ENCODE results near the gene ZIC5. TPM values are rescaled to one million over a fixed set of nuclear protein-coding genes. Genes with fewer than 3 reads are reported as not detected.

Gene ZIC5
- total RNA-seq, 6 experiments from 2014 or later: not detected

DNA sequence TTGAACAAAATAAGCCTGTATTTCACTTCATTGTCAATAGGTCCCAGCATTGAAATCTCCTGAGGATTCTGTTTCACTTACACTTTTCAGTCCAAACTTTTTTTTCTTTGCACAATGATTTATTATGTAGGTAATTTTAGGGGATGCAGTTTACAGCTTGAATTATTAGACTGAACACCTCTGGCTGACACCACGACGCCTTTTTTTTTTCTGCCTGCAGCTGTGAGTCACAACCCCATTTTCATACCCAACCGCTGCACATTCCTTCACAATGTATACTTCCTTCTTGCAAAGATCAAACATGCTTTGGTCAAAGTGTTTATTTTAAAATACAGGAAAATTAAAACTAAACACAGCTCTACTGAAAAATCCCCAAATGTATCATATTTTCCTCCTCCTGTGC, 21.4 kb upstream of the ZIC5 start:
- peaks cover 15% of the 10 kb centered on the region; the same call in 1 of the 2 replicates for H3K36me3 Mint-ChIP-seq (ENCODE audit: low read depth)
- no peak overlapping the region for H3K4me3 Mint-ChIP-seq
- H3K9me3 Mint-ChIP-seq: peaks cover 9% of the 10 kb centered on the region; the same call in 1 of the 2 replicates
- no peak overlapping the region for H3K27ac Mint-ChIP-seq
- peaks cover 81% of the 10 kb centered on the region for H3K27me3 Mint-ChIP-seq (ENCODE audit: insufficient read depth)
- H3K4me1 Mint-ChIP-seq (ENCODE audit: low read depth): peaks cover 24% of the 10 kb centered on the region
- DNase-seq: no peak
- TF ChIP-seq CTCF (IDR thresholded peaks at IDR 0.05): no peak

DNA sequence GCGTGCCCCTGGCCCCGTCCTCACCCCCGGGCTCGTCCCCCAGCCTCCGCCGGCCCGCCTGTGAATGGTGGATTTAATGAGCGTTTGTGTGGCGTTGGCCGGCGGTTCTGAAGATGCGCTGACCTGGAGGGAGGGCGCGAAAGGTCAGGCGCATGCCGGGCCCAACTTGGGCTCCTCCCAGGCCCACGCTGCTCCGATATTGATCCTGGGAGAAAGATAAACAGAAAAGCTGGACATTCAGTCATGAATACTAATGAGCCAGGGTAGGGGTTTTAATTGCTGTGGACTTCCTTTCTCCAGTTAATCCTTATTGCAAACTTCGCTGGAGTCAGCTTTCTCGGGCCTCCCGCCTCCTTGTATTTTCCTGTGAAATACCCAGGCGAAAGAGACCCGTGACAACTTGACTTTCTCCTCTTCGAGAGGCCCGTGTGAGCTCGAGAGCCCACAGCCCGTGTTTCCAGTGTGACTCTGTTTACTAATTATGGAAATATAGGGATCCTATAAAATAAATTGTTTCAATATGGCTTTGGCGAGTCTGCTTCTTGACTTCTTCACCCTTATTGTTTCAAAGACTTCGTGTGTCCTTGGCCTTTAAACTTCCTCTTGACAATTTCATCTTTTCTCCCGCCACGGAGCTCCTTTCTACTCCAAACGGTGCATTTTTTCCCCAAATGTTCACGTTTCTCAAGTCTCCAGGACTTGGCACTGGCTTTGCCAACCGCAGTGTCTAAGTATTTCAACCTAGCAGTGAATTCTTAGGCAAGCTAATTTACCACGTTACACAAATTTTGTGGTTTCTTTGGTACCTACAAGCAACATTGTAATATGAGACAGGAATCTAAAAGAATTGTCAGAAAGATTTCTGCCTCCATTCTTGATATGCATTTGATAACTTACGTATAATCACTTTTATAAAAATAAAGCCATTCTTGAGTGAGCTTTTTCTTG, 20.5 kb upstream of the ZIC5 start:
- no peak overlapping the region for H3K27ac Mint-ChIP-seq
- no peak for TF ChIP-seq CTCF (IDR thresholded peaks at IDR 0.05)
- H3K27me3 Mint-ChIP-seq (ENCODE audit: insufficient read depth): peaks cover 90% of the 10 kb centered on the region
- no peak overlapping the region for H3K4me3 Mint-ChIP-seq
- H3K36me3 Mint-ChIP-seq (ENCODE audit: low read depth): peaks cover 15% of the 10 kb centered on the region; the same call in 1 of the 2 replicates
- H3K4me1 Mint-ChIP-seq (ENCODE audit: low read depth): peaks cover 24% of the 10 kb centered on the region
- H3K9me3 Mint-ChIP-seq: peaks cover 9% of the 10 kb centered on the region; the same call in 1 of the 2 replicates
- no peak for DNase-seq

DNA sequence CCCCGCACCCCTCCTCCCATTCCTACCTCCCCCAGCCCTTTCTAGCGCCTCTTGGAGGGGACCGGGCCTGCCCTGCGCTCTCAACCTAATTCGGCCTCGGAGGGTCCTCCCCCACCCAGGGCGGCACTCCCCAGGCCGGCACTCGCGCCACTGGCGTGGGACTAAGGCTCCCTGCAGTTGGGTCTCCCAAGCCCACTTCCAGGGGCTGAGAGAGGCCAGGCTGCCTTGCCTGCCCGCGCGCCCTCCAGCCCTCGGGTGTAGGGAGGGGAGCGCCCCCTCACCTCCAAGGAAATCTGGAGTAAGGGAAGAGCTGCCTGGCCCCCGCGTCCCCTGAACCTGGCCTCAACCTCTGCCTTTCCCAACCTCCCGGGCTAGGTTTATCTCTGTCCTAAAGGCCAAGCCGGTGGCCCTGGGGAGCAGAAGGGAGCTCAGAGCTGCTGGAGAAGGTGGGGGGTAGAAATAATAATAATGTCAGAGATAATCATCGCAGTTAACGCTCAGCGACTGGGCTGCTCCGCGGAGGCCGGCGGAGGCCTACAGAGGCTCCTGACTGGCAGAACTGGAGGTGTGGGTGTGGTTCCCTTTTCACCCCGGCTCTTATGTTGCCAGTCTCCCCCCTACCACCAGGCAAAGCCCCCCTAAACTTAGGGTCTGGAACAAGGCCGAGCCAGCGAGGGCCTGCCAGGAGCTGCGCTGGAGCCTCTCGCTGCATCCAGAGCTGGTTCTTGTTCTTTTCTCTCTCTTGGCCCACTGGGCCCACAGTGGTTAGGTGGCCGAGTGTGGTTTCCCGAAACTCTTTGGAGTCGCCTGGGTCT, 19.7 kb upstream of the ZIC5 start:
- Mint-ChIP-seq H3K27me3 (ENCODE audit: insufficient read depth) (peaks cover 89% of the 10 kb centered on the region), H3K4me1 (ENCODE audit: low read depth) (peaks cover 24% of the 10 kb centered on the region), H3K27ac (no peak overlapping the region), H3K4me3 (no peak overlapping the region), H3K9me3 (0 out of 2 replicates have a peak, but pooled peaks cover 2% of the 10 kb centered on the region), H3K36me3 (ENCODE audit: low read depth) (0 out of 2 replicates have a peak, but pooled peaks cover 10% of the 10 kb centered on the region)
- TF ChIP-seq CTCF (IDR thresholded peaks at IDR 0.05): no peak
- DNase-seq: no peak

GRCh38 chr13:99990126-99990977, 18.8 kb upstream of the ZIC5 start:
- H3K9me3 Mint-ChIP-seq: no peaks in the 10 kb centered on the region
- H3K27me3 Mint-ChIP-seq (ENCODE audit: insufficient read depth): peaks cover 88% of the 10 kb centered on the region
- peaks cover 28% of the 10 kb centered on the region for H3K4me1 Mint-ChIP-seq (ENCODE audit: low read depth)
- H3K36me3 Mint-ChIP-seq (ENCODE audit: low read depth): 0 out of 2 replicates have a peak, but pooled peaks cover 6% of the 10 kb centered on the region
- TF ChIP-seq CTCF (IDR thresholded peaks at IDR 0.05): no peak
- H3K4me3 Mint-ChIP-seq: no peak overlapping the region; the same call in 1 of the 2 replicates
- no peak overlapping the region for H3K27ac Mint-ChIP-seq
- no peak for DNase-seq
